PC-9 (cell line): ENCODE measurements around the gene ROBO2.

Experiments used
- EZH2 ChIP-seq: fragments of 200-600 bp; sonication (generic); IDR thresholded peaks from 2 replicates; pipeline ENCODE4 v1.8.0; 2017; ENCODE audit warnings: antibody characterized with exemption, low read depth
- TF ChIP-seq, protein P1 (sequence below): fragments of 200-600 bp; sonication (generic); conservative IDR thresholded peaks from 2 replicates; pipeline ENCODE4 v1.6.1; 2017; ENCODE audit warnings: mixed run types, antibody characterized with exemption, mild to moderate bottlenecking, moderate library complexity

GRCh38 chr3:77247061-77247460 lies 207.2 kb downstream of the ROBO2 start:
- TF ChIP-seq, protein P1, sequence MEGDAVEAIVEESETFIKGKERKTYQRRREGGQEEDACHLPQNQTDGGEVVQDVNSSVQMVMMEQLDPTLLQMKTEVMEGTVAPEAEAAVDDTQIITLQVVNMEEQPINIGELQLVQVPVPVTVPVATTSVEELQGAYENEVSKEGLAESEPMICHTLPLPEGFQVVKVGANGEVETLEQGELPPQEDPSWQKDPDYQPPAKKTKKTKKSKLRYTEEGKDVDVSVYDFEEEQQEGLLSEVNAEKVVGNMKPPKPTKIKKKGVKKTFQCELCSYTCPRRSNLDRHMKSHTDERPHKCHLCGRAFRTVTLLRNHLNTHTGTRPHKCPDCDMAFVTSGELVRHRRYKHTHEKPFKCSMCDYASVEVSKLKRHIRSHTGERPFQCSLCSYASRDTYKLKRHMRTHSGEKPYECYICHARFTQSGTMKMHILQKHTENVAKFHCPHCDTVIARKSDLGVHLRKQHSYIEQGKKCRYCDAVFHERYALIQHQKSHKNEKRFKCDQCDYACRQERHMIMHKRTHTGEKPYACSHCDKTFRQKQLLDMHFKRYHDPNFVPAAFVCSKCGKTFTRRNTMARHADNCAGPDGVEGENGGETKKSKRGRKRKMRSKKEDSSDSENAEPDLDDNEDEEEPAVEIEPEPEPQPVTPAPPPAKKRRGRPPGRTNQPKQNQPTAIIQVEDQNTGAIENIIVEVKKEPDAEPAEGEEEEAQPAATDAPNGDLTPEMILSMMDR: no peak
- no peak for TF ChIP-seq EZH2
